ENCODE measurements around the gene HTRA1. TPM values are rescaled to one million over a fixed set of nuclear protein-coding genes. Genes with fewer than 3 reads are reported as not detected.

The HTRA1 gene
- polyA plus RNA-seq, 1 of the 3 experiments (the other 2 are of a cell fraction): 291 TPM

- CTCF ChIA-PET: interaction anchor here (0.6 to 2.0 kb wide), 3 partner anchors 41 to 92 kb away, joined by 3 to 5 read pairs (median 4); no protein-coding TSS in a partner anchor
- POLR2A ChIA-PET: no interaction called here
- no peak overlapping the region for H3K9ac ChIP-seq
- H3K27me3 ChIP-seq (ENCODE audit: insufficient read depth): no peaks in the 10 kb centered on the region
- peak overlapping the region in 1 of 2 experiments; percentile 49; a peak in 3 of 4 replicates for H3K27ac ChIP-seq (ENCODE audit: low read depth in 2 of 2, low read length in 1 of 2)
- H3K9me2 ChIP-seq: no peaks in the 10 kb centered on the region
- WGBS (ENCODE audit: low lambda C conversion rate): 70% methylated on average over 14 of the region's 15 CpGs
- no peaks in the 10 kb centered on the region for H3K36me3 ChIP-seq (replicated peaks in 1 of 2; ENCODE audit: control insufficient read depth in 1 of 2, insufficient read depth in 2 of 2, low read length in 1 of 2)
- peaks cover 24 to 45% of the 10 kb centered on the region in 2 experiments for H3K4me1 ChIP-seq (ENCODE audit: control insufficient read depth in 1 of 2, insufficient read depth in 2 of 2, low read depth in 1 of 2, low read length in 1 of 2)
- peaks cover 8% of the 10 kb centered on the region; the same call in 1 of the 2 replicates for H4K20me1 ChIP-seq (ENCODE audit: insufficient read depth)
- H3K4me2 ChIP-seq: peak overlapping the region; percentile 50; the same call in 1 of the 2 replicates
- H3K9me3 ChIP-seq: no peaks in the 10 kb centered on the region
- peaks cover 84% of the 10 kb centered on the region for H3K79me2 ChIP-seq (ENCODE audit: insufficient read depth)
- TF ChIP-seq FOSL2 (IDR thresholded peaks at IDR 0.05; ENCODE audit: borderline replicate concordance, low read depth) (no peak), PBX3 (IDR thresholded peaks at IDR 0.05) (peak; percentile 62), TAF1 (IDR thresholded peaks at IDR 0.05; ENCODE audit: borderline replicate concordance, low read depth, low read length) (no peak), NFIC (IDR thresholded peaks at IDR 0.05; ENCODE audit: borderline replicate concordance) (0 out of 2 replicates have a peak, but pooled peaks have one; percentile 11), FOXJ3 (CRISPR knock-in tag; IDR thresholded peaks at IDR 0.05) (no peak)
- H3F3A ChIP-seq (replicated peaks; ENCODE audit: insufficient read depth): peaks cover 17% of the 10 kb centered on the region
- no peak overlapping the region for H3K4me3 ChIP-seq (ENCODE audit: low read depth in 2 of 2, low read length in 1 of 2)
- peak; percentile 60 for DNase-seq
- no peak overlapping the region for H2AFZ ChIP-seq (ENCODE audit: low read depth)
Measured at GRCh38 chr10:122474131-122474818, 12.9 kb downstream of the HTRA1 start.

- Histone ChIP-seq H4K20me1 (ENCODE audit: insufficient read depth) (peaks cover 8% of the 10 kb centered on the region; the same call in 1 of the 2 replicates), H3K4me3 (ENCODE audit: low read depth in 2 of 2, low read length in 1 of 2) (no peak overlapping the region), H3K27ac (ENCODE audit: low read depth in 2 of 2, low read length in 1 of 2) (peak overlapping the region in 1 of 2 experiments; percentile 49; a peak in 3 of 4 replicates), H3K9me3 (no peaks in the 10 kb centered on the region), H3K4me1 (ENCODE audit: control insufficient read depth in 1 of 2, insufficient read depth in 2 of 2, low read depth in 1 of 2, low read length in 1 of 2) (peaks cover 24 to 38% of the 10 kb centered on the region in 2 experiments), H3K9me2 (no peaks in the 10 kb centered on the region), H3K36me3 (replicated peaks in 1 of 2; ENCODE audit: control insufficient read depth in 1 of 2, insufficient read depth in 2 of 2, low read length in 1 of 2) (no peaks in the 10 kb centered on the region), H3K27me3 (ENCODE audit: insufficient read depth) (no peaks in the 10 kb centered on the region), H3F3A (replicated peaks; ENCODE audit: insufficient read depth) (peaks cover 9% of the 10 kb centered on the region), H3K9ac (no peak overlapping the region), H2AFZ (ENCODE audit: low read depth) (no peak overlapping the region), H3K4me2 (peak overlapping the region; percentile 59; the same call in 1 of the 2 replicates), H3K79me2 (ENCODE audit: insufficient read depth) (peaks cover 89% of the 10 kb centered on the region)
- WGBS (ENCODE audit: low lambda C conversion rate): 91% methylated on average over 12 of the region's 12 CpGs
- no peak for TF ChIP-seq TCF12 (IDR thresholded peaks at IDR 0.05)
- DNase-seq: no peak
- ChIA-PET CTCF (interaction anchor here (0.6 to 1.6 kb wide), 2 partner anchors 41 to 91 kb away, joined by 3 to 4 read pairs; no protein-coding TSS in a partner anchor), POLR2A (no interaction called here)
Measured at GRCh38 chr10:122475100-122475499, 13.7 kb downstream of the HTRA1 start.

GRCh38 chr10:122475591-122476332, 14.4 kb downstream of the HTRA1 start:
- CTCF ChIA-PET: interaction anchor here (1.6 kb wide), 1 partner anchor 90 kb away, joined by 4 read pairs; no protein-coding TSS in a partner anchor
- H3K9me2 ChIP-seq: no peaks in the 10 kb centered on the region
- H2AFZ ChIP-seq (ENCODE audit: low read depth): no peak overlapping the region
- H4K20me1 ChIP-seq (ENCODE audit: insufficient read depth): peaks cover 8% of the 10 kb centered on the region; the same call in 1 of the 2 replicates
- H3K9ac ChIP-seq: no peak overlapping the region
- WGBS (ENCODE audit: low lambda C conversion rate): 75% methylated on average over 11 of the region's 16 CpGs
- no peak overlapping the region for H3K4me3 ChIP-seq (ENCODE audit: low read depth in 2 of 2, low read length in 1 of 2)
- DNase-seq: peak; percentile 50
- H3K27ac ChIP-seq (ENCODE audit: low read depth in 2 of 2, low read length in 1 of 2): peak overlapping the region in 1 of 2 experiments; percentile 49; a peak in 3 of 4 replicates
- H3F3A ChIP-seq (replicated peaks; ENCODE audit: insufficient read depth): peaks cover 8% of the 10 kb centered on the region
- H3K79me2 ChIP-seq (ENCODE audit: insufficient read depth): peaks cover 91% of the 10 kb centered on the region
- H3K4me1 ChIP-seq (ENCODE audit: control insufficient read depth in 1 of 2, insufficient read depth in 2 of 2, low read depth in 1 of 2, low read length in 1 of 2): peaks cover 24 to 36% of the 10 kb centered on the region in 2 experiments
- H3K4me2 ChIP-seq: peak overlapping the region; percentile 59; the same call in 1 of the 2 replicates
- H3K36me3 ChIP-seq (replicated peaks in 1 of 2; ENCODE audit: control insufficient read depth in 1 of 2, insufficient read depth in 2 of 2, low read length in 1 of 2): no peaks in the 10 kb centered on the region
- no peaks in the 10 kb centered on the region for H3K27me3 ChIP-seq (ENCODE audit: insufficient read depth)
- no peaks in the 10 kb centered on the region for H3K9me3 ChIP-seq
- POLR2A ChIA-PET: no interaction called here
- TF ChIP-seq RCOR1 (IDR thresholded peaks at IDR 0.05; ENCODE audit: low read length) (no peak), MAX (IDR thresholded peaks at IDR 0.05; ENCODE audit: low read depth) (0 out of 2 replicates have a peak, but pooled peaks have one; percentile 15), YY1 (IDR thresholded peaks at IDR 0.05; ENCODE audit: low read depth) (no peak), FOXJ3 (CRISPR knock-in tag; IDR thresholded peaks at IDR 0.05) (no peak), GABPA (IDR thresholded peaks at IDR 0.05; ENCODE audit: low read depth) (no peak), PBX3 (IDR thresholded peaks at IDR 0.05) (no peak), FOSL2 (IDR thresholded peaks at IDR 0.05; ENCODE audit: borderline replicate concordance, low read depth) (peak; percentile 26; the same call in 1 of the 2 replicates), RAD21 (IDR thresholded peaks at IDR 0.05; ENCODE audit: low read length) (no peak), EP300 (IDR thresholded peaks at IDR 0.05; ENCODE audit: borderline replicate concordance in 1 of 2, low read depth in 1 of 2, low read length in 1 of 2) (0 out of 4 replicates have a peak, but pooled peaks of 1 of the 2 experiments have one; percentile 28), EZH2phosphoT487 (IDR thresholded peaks at IDR 0.05; ENCODE audit: borderline replicate concordance, low read depth) (no peak), USF2 (IDR thresholded peaks at IDR 0.05; ENCODE audit: borderline replicate concordance, low read depth, low read length) (no peak)

All from SK-N-SH (cell line).